HepG2 (cell line): Measurements from ENCODE around the gene MEF2D. TPM values are rescaled to one million over a fixed set of nuclear protein-coding genes. Genes with fewer than 3 reads are reported as not detected.

Experiments
- CBFB ChIP-seq: sonication (generic); formaldehyde crosslinking; IDR thresholded peaks from 2 replicates; pipeline ENCODE4 v1.4.0; 2020; ENCODE audit warnings: missing genetic modification reagents
- DNMT3B ChIP-seq: conservative IDR thresholded peaks from 2 replicates; pipeline ENCODE4 v1.6.1; 2016; ENCODE audit warnings: missing biosample characterization, control low read depth
- FOSL2 ChIP-seq: sonication (generic); formaldehyde crosslinking; IDR thresholded peaks from 2 replicates; pipeline ENCODE4 v1.4.0; 2020; ENCODE audit warnings: missing genetic modification reagents
- HNF4A ChIP-seq: sonication (generic); formaldehyde crosslinking; IDR thresholded peaks from 2 replicates; pipeline ENCODE4 v1.4.0; 2020; ENCODE audit warnings: missing genetic modification reagents
- HNRNPK ChIP-seq: fragments of 200-400 bp; formaldehyde crosslinking; IDR thresholded peaks from 2 replicates; pipeline ENCODE4 v1.6.1; 2018; ENCODE audit warnings: low read length, low read depth, moderate library complexity, mild to moderate bottlenecking; ENCODE audit not compliant: poor library complexity, severe bottlenecking
- NONO ChIP-seq, 2 experiments: fragments of 450-650 bp in 1 of 2; sonication (generic) in 1 of 2; formaldehyde crosslinking in 1 of 2; IDR thresholded peaks in 1 of 2; conservative IDR thresholded peaks in 1 of 2; 2 replicates each; pipeline versions ENCODE4 v1.6.1 to v1.8.0; 2017 to 2022; ENCODE audit warnings: mild to moderate bottlenecking in 1 of 2, missing genetic modification reagents in 1 of 2, moderate library complexity in 1 of 2
- NPAS2 ChIP-seq: sonication (generic); formaldehyde crosslinking; IDR thresholded peaks from 2 replicates; pipeline ENCODE4 v1.8.0; 2022; ENCODE audit warnings: mild to moderate bottlenecking, missing genetic modification reagents, borderline replicate concordance
- ZKSCAN1 ChIP-seq: fragments of 150-350 bp; IDR thresholded peaks from 2 replicates; pipeline ENCODE4 v1.6.1; 2014; ENCODE audit warnings: low read length
- ZNF256 ChIP-seq: sonication (generic); formaldehyde crosslinking; conservative IDR thresholded peaks from 2 replicates; pipeline ENCODE4 v1.4.0; 2020; ENCODE audit warnings: missing genetic modification reagents
- ZNF337 ChIP-seq: sonication (generic); formaldehyde crosslinking; IDR thresholded peaks from 2 replicates; pipeline ENCODE4 v1.5.1; 2020; ENCODE audit warnings: missing genetic modification reagents, low read depth, mild to moderate bottlenecking, borderline replicate concordance
- ZNF383 ChIP-seq: sonication (generic); formaldehyde crosslinking; IDR thresholded peaks from 2 replicates; pipeline ENCODE4 v1.4.0; 2020; ENCODE audit warnings: missing genetic modification reagents, mild to moderate bottlenecking, borderline replicate concordance
- ZNF746 ChIP-seq: sonication (generic); formaldehyde crosslinking; IDR thresholded peaks from 2 replicates; pipeline ENCODE4 v1.8.0; 2022; ENCODE audit warnings: mild to moderate bottlenecking, missing genetic modification reagents
- ZNF768 ChIP-seq: sonication (generic); formaldehyde crosslinking; IDR thresholded peaks from 2 replicates; pipeline ENCODE4 v1.4.0; 2020; ENCODE audit warnings: missing genetic modification reagents
- ZSCAN12 ChIP-seq: sonication (generic); formaldehyde crosslinking; IDR thresholded peaks from 2 replicates; pipeline ENCODE4 v1.9.0; 2021; ENCODE audit warnings: mild to moderate bottlenecking, missing genetic modification reagents
- ZSCAN21 ChIP-seq: sonication (generic); formaldehyde crosslinking; IDR thresholded peaks from 2 replicates; pipeline ENCODE4 v1.8.0; 2022; ENCODE audit warnings: mild to moderate bottlenecking, missing genetic modification reagents, moderate library complexity, borderline replicate concordance
- polyA plus RNA-seq, 8 experiments: library from polyadenylated mRNA; depleted of rRNA in 3 of 8; stranded (reverse) in 7 of 8; unstranded in 1 of 8; fragments of >200 nt; fragmentation: Illumina TruSeq in 4 of 8; extraction: Trizol in 4 of 8; gene quantifications; 2 replicates each; pipeline versions ENCODE4 v1.2.1 to v1.2.3, GENCODE V29; 2011 to 2016; ENCODE audit warnings: low read depth in 4 of 8, missing spikeins in 1 of 8, mixed read lengths in 1 of 8; ENCODE audit not compliant: insufficient read depth in 1 of 8
- total RNA-seq, 5 experiments: library from RNA; depleted of rRNA; stranded (reverse); fragments of >200 nt; fragmentation: Illumina TruSeq; extraction: Trizol; gene quantifications; 2 replicates each; pipeline ENCODE4 v1.2.3, GENCODE V29; 2016; ENCODE audit warnings: low read depth in 1 of 5
- TF ChIP-seq, protein P1 (sequence below): sonication (generic); formaldehyde crosslinking; conservative IDR thresholded peaks from 2 replicates; pipeline ENCODE4 v1.5.0; 2020; ENCODE audit warnings: missing genetic modification reagents
- TF ChIP-seq, protein P2 (sequence below): sonication (generic); formaldehyde crosslinking; IDR thresholded peaks from 2 replicates; pipeline ENCODE4 v1.4.0; 2020; ENCODE audit warnings: mild to moderate bottlenecking, low read depth, missing genetic modification reagents
- TF ChIP-seq, protein P3 (sequence below): sonication (generic); formaldehyde crosslinking; IDR thresholded peaks from 2 replicates; pipeline ENCODE4 v1.5.1; 2020; ENCODE audit warnings: mild to moderate bottlenecking, moderate library complexity, missing genetic modification reagents
- TF ChIP-seq, protein P4 (sequence below): sonication (generic); formaldehyde crosslinking; IDR thresholded peaks from 2 replicates; pipeline ENCODE4 v1.4.0; 2020; ENCODE audit warnings: missing genetic modification reagents; ENCODE audit errors: not compliant biosample characterization
- TF ChIP-seq, protein P5 (sequence below): sonication (generic); formaldehyde crosslinking; IDR thresholded peaks from 2 replicates; pipeline ENCODE4 v1.4.0; 2020; ENCODE audit warnings: missing genetic modification reagents
- TF ChIP-seq, protein P6 (sequence below): sonication (generic); formaldehyde crosslinking; IDR thresholded peaks from 2 replicates; pipeline ENCODE4 v1.5.0; 2020; ENCODE audit warnings: missing genetic modification reagents

MEF2D gene
- total and polyA plus RNA-seq, 2 of the 13 experiments (the other 11 are each of a cell fraction or from before 2014, with no cell fraction given), result 1.6 to 3.9 TPM

DNA sequence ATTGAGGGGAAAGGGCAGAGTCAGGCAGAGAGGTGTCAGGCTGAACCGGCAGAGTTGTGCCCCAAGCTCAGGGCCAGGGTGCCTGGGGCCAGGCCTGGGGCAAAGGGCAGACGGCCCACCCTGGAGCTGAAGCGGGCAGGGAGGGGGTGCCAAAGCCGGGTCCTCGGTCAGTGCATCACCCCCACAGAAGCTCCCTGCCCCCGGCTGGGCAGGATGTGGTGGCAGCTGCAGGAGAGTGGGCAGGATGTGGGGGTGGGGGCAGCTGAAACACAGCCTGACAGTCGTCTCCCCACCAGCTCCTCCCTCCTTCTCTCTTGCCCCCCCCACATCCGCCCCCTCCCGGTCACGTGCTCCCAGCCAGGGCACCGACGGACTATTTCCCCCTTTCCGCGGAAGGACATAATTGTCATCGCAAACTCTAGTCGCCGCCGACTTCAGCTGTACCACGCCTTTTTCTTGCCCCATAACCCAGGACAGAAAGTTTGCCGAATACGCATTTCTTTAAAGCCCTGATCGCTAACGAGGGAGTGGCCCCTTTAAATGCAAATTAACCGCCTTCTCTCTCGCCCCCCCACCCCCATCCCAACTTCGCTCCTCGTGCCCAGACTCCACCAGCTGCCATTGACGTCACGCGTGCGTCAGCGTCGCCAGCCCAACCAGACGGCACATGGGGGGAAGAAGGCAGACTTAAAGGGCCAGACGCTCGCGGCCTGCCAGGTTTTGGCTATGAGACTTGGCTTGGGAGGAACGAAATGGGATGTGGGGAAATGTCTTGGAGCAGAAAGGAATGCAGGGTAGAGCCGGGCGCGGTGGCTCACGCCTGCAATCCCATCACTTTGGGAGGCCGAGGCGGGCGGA is 4.5 kb upstream of the MEF2D start (continued):
- TF ChIP-seq FOSL2 (CRISPR knock-in tag) (peak; percentile 60; the same call in 1 of the 2 replicates), DNMT3B (CRISPR knock-in tag) (no peak), ZNF746 (CRISPR knock-in tag) (peak; percentile 24; the same call in 1 of the 2 replicates), CBFB (CRISPR knock-in tag) (no peak), HNRNPK (peak; percentile 23), ZNF256 (CRISPR knock-in tag) (no peak), NPAS2 (CRISPR knock-in tag) (no peak), ZSCAN12 (CRISPR knock-in tag) (no peak), HNF4A (CRISPR knock-in tag) (0 out of 2 replicates have a peak, but pooled peaks have one; percentile 15), NONO (IDR thresholded peaks at IDR 0.05) (no peak), NONO (CRISPR knock-in tag; conservative IDR thresholded peaks at IDR 0.05) (peak; percentile 64), ZNF337 (no peak), ZSCAN21 (0 out of 2 replicates have a peak, but pooled peaks have one; percentile 16), ZNF383 (CRISPR knock-in tag) (no peak), ZKSCAN1 (no peak), ZNF768 (no peak; the same call in 1 of the 2 replicates)
- TF ChIP-seq, protein P1, sequence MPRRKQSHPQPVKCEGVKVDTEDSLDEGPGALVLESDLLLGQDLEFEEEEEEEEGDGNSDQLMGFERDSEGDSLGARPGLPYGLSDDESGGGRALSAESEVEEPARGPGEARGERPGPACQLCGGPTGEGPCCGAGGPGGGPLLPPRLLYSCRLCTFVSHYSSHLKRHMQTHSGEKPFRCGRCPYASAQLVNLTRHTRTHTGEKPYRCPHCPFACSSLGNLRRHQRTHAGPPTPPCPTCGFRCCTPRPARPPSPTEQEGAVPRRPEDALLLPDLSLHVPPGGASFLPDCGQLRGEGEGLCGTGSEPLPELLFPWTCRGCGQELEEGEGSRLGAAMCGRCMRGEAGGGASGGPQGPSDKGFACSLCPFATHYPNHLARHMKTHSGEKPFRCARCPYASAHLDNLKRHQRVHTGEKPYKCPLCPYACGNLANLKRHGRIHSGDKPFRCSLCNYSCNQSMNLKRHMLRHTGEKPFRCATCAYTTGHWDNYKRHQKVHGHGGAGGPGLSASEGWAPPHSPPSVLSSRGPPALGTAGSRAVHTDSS (CRISPR knock-in tag), result no peak
- TF ChIP-seq, protein P2, sequence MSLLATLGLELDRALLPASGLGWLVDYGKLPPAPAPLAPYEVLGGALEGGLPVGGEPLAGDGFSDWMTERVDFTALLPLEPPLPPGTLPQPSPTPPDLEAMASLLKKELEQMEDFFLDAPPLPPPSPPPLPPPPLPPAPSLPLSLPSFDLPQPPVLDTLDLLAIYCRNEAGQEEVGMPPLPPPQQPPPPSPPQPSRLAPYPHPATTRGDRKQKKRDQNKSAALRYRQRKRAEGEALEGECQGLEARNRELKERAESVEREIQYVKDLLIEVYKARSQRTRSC, result no peak
- TF ChIP-seq, protein P3, sequence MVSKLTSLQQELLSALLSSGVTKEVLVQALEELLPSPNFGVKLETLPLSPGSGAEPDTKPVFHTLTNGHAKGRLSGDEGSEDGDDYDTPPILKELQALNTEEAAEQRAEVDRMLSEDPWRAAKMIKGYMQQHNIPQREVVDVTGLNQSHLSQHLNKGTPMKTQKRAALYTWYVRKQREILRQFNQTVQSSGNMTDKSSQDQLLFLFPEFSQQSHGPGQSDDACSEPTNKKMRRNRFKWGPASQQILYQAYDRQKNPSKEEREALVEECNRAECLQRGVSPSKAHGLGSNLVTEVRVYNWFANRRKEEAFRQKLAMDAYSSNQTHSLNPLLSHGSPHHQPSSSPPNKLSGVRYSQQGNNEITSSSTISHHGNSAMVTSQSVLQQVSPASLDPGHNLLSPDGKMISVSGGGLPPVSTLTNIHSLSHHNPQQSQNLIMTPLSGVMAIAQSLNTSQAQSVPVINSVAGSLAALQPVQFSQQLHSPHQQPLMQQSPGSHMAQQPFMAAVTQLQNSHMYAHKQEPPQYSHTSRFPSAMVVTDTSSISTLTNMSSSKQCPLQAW (CRISPR knock-in tag), result 0 out of 2 replicates have a peak, but pooled peaks have one; percentile 37
- TF ChIP-seq, protein P4, sequence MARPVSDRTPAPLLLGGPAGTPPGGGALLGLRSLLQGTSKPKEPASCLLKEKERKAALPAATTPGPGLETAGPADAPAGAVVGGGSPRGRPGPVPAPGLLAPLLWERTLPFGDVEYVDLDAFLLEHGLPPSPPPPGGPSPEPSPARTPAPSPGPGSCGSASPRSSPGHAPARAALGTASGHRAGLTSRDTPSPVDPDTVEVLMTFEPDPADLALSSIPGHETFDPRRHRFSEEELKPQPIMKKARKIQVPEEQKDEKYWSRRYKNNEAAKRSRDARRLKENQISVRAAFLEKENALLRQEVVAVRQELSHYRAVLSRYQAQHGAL, result peak; percentile 28
- TF ChIP-seq, protein P5, sequence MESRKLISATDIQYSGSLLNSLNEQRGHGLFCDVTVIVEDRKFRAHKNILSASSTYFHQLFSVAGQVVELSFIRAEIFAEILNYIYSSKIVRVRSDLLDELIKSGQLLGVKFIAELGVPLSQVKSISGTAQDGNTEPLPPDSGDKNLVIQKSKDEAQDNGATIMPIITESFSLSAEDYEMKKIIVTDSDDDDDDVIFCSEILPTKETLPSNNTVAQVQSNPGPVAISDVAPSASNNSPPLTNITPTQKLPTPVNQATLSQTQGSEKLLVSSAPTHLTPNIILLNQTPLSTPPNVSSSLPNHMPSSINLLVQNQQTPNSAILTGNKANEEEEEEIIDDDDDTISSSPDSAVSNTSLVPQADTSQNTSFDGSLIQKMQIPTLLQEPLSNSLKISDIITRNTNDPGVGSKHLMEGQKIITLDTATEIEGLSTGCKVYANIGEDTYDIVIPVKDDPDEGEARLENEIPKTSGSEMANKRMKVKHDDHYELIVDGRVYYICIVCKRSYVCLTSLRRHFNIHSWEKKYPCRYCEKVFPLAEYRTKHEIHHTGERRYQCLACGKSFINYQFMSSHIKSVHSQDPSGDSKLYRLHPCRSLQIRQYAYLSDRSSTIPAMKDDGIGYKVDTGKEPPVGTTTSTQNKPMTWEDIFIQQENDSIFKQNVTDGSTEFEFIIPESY (CRISPR knock-in tag), result no peak
- TF ChIP-seq, protein P6, sequence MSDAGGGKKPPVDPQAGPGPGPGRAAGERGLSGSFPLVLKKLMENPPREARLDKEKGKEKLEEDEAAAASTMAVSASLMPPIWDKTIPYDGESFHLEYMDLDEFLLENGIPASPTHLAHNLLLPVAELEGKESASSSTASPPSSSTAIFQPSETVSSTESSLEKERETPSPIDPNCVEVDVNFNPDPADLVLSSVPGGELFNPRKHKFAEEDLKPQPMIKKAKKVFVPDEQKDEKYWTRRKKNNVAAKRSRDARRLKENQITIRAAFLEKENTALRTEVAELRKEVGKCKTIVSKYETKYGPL (CRISPR knock-in tag), result no peak
